Measurements from ENCODE around the gene EEF2KMT.
"Not testable (repeated sequence)": the region's sequence is repeated elsewhere in the genome, so short reads cannot be mapped to it uniquely, and the experiment has no call there.

The EEF2KMT gene, protein sequence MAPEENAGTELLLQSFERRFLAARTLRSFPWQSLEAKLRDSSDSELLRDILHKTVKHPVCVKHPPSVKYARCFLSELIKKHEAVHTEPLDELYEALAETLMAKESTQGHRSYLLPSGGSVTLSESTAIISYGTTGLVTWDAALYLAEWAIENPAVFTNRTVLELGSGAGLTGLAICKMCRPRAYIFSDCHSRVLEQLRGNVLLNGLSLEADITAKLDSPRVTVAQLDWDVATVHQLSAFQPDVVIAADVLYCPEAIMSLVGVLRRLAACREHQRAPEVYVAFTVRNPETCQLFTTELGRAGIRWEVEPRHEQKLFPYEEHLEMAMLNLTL

DNA sequence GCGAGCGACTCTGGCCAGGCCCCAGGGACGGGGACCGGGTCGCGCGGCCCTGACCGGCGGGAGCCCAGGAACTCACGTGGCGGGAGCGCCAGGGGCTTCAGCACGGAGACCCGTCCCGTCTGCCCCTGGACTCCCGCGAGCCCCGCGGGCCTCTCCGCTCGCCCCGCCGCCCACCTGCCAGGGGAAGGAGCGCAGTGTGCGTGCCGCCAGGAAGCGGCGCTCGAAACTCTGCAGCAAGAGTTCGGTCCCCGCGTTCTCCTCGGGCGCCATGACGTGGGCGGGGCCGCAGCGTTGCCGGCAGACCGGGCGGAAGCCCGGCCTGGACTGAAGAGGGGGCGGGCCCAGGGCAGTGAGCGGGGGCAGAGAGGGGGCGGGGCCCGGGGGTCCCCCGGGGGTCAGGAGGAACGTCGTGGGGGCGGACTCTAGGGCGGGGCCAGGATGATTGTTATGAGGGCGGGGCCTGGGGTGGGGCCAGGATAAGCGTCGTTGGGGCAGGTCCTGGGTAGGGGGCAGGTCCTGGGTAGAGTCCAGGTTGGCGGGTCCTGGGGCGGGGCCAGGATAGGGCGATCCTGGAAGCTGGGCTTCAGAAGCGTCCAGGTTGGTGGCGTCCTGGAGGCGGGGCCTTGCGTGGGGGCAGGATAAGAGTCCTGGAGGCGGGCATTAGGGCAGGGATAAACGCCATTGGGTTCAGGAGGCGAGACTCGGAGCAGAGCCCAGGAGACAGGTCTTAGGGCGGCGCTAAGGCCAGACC, at the start of gene EEF2KMT:
Gene EEF2KMT, minus strand, starts transcription at position 326 of the 751 bp plus-strand sequence. Its CDS starts 56 bp downstream, at position 270.
- peak; percentile 99 for DNase-seq (ENCODE audit: low spot score)

DNA sequence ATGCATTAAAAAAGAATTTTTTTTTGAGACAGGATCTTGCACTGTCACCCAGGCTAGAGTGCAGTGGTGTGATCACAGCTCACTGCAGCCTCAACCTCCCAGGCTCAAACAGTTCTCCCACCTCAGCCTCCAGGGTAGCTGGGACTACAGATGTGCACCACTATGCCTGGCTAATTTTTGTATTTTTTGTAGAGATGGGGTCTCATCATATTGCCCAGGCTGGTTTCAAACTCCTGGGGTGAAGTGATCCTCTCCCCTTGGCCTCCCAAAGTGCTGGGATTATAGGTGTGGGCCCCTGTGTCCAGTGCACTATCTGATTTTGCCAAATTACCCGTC, 47.0 kb upstream of the EEF2KMT start:
- DNase-seq (ENCODE audit: low spot score) = not testable (repeated sequence)

DNA sequence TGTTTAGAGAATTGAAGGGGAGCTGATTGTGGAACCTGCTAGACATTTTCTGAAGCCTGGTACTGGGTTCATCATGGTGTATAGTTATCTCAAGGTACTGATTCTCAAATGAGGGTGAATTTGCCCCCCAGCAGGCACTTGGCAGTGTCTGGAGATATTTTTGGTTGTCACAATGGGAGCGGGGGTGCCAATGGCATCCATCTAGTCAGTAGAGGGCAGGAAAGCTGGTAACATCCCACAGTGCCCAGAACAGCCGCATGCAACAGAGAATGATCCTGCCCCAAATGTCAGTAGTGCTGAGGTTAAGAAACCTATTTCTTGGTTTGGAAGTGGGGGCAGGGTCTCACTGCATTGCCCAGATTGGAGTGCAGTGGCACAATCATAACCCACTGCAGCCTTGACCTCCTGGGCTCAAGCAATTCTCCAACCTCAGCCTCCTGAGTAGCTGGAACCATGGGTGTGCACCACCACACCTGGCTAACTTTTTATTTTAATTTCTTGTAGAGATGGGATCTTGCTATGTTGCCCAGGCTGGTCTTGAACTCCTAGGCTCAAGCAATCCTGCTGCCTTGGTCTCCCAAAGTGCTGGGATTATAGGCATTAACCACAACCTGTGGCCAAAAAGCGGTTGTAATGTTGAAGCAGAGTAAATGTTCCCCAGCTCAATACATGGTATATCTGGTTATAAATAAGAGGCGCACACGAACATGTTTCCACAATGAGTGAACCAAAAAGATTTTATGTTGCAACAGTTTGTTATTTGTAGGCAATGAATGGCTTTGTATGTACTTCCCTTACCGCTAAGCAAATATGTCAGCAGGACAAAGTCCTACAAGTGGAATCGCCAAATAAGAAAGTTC, 46.4 kb upstream of the EEF2KMT start:
- no peak for DNase-seq (ENCODE audit: low spot score)

DNA sequence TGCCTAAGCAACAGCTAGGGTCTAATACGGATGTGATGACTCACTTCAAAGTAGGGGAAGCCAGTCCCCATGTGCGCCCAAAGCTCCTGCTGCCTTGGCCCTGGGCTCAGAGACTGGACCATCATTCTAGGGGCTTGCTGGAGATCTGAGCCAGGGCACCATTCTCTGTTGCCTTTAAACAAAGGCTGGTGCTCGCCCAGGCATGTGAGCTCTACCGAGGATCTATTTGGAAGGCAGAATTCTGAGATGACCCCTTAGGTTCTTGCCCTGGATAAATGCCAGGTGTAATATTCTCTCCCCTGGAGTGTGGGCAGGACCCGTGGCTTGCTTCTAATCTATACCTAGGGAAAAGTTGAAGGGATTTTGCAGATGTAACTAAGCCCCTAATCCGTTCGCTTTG, 42.6 kb upstream of the EEF2KMT start:
- not testable (repeated sequence) for DNase-seq (ENCODE audit: low spot score)

DNA sequence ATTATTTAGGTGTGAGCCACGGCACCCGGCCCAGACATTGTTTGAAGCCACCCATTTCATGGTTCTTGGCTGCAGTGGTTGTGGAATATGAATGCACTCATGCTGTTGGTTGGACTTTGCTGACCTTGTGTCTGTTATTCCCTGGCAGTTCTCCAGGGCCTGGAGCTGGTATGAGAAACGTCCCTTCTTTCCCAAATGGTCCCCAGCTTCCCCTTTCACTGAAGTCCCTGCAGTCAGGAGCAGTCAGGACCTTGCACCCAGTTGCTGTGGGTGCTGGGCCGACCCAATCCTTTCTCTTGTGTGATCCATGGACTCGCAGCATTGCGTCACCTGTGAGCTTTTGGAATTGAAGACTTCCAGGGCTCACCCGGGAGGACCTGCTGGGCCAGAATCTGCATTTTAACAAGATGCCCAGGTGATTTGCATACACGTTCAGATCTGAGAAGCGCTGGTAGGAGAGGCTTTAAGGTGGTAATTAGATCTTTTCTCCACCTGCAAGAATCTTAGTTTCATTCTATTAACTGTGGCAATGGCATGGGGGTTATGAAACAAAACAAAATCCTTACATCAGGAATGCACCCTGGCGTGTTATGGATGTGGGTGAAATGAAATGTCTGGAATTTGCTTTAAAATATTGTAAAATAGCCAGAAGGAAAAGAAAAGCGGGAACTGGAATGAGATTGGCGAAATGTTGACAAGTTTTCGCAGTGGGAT, 37.3 kb upstream of the EEF2KMT start:
- DNase-seq (ENCODE audit: low spot score) = not testable (repeated sequence)

DNA sequence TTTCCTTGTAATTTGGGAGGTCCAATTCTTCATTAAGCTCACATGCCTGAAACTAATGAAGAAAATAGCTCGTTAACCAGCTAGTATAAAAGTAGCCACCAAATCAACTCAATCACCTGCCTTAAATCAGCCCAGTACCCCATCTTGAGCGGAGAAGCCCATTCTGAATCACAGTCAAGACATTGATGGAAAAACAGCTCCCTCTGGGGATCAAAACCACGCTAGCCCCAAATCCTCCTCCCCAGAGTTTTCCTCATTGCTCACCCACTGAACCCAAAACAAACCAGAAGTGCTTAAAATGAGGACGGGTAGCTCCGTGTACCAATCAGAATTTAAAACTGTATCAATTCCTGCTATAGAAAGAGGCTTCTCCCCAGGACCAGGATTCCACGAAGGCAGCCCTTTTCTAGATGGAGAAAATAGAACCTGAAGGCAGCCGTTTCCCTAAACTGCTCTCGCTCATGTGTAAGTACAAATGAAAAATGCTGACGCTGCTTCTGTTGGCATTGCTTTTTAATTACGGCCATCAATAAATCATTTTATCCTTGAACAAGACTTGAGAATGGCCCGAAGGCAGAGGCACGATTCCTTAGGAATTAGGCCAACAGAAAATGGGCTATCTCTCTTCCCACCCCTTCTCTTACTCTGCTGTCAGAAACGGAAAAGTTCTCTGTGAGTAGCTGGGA, 35.5 kb upstream of the EEF2KMT start:
- not testable (repeated sequence) for DNase-seq (ENCODE audit: low spot score)

DNA sequence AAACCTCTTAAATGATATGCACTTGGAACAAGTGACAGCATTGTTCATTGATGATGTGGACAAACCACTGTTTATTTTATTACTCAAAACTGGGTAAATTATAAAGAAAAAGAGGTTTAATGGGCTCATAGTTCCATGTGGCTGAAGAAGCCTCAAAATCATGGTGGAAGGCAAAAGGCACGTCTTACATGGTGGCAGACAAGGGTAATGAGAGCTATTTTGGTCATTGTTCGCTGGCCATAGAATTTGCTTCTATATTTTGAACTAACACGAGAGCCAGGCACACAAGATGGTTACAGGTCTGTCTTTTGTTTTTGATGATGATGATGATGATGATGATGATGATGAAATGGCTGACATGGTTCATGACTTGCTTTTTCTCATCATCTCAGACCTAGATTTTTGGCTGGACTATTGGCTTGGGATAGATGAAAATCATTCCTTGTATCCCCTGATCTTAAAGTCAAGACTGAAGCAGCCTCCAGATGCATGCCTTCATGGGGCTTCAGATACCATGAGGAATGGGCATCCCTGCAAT, 33.9 kb upstream of the EEF2KMT start:
- not testable (repeated sequence) for DNase-seq (ENCODE audit: low spot score)

DNA sequence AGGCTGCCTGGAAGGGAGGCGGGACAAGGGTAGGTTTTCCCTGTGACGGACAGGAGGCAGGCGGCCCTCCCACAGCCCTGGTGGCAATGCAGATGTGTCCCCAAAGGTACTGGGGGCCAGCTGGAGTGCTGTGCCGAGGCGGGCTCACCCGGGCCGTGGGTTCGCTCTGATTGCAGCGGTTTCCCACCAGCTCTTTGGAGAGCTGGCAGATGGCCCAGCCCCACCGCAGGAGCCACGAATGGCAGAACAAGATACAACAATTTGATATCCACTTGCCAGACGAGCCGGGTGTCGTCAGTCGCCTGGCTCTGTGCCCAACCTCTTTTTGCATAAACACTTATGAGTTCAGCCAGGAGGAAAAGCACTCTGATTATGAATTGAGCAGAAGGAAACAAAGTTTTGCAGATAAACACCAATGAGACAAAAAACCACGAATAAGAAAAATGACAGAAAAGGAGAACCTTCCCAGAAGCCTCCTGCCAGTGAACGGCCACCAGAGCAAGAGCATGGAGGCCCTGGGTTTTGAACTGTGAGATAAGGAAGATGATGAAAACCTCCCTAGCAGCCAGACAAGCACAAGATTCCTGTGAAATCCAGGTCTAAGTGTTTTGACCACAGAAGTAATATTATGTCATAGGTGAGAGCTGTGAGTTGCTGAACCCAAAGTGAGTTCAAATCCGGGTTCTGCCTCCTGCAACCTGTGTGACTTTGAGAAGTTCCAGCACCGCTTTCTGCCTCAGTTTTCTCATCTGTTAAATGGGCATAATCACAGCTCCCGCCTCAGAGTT, 19.9 kb upstream of the EEF2KMT start:
- peak; percentile 71 for DNase-seq (ENCODE audit: low spot score)

DNA sequence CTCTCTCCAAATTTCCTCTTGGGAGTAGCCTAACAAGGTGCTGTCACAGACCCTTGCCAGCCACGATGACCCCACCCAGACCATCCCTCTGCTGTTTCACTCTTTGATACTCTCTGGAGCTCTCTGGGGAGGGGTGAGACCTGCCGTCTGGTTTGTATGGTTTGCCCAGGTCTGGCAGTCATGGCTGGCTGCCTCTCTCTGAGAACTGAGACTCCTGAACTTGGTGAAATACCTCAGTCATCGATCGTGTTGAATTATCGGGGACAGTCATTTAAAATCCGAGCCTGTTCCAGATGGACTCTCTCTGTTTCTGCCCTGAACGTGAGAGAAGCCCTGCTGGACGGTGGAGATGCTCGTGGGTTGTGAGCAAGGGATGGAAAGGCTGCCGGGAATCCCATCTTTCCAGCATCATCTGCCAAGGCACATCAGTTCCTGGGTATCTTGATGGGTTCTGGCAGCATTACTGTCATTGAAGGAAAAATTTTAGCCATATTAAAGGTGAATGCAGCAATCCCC, 19.2 kb upstream of the EEF2KMT start:
- DNase-seq (ENCODE audit: low spot score) = not testable (repeated sequence)

DNA sequence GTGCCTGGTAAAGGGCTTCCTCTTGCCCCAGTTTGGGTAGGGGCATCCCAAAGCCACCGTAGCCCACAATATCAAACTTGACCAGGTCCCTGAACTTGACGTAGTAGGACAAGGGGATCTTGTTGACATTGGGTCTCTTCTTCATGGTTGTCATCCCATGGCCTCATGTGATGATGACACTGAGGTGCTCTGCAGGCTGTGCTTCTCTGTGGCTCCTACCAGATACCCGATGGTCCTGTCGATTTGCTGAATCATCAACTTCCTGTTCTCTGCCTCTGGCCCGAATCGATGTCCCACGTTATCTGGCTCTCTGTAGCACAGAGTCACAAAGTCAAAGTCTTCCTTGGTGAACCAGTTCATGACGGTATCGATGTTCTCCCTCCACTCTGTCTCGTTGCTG, 13.3 kb upstream of the EEF2KMT start:
- not testable (repeated sequence) for DNase-seq (ENCODE audit: low spot score)

DNA sequence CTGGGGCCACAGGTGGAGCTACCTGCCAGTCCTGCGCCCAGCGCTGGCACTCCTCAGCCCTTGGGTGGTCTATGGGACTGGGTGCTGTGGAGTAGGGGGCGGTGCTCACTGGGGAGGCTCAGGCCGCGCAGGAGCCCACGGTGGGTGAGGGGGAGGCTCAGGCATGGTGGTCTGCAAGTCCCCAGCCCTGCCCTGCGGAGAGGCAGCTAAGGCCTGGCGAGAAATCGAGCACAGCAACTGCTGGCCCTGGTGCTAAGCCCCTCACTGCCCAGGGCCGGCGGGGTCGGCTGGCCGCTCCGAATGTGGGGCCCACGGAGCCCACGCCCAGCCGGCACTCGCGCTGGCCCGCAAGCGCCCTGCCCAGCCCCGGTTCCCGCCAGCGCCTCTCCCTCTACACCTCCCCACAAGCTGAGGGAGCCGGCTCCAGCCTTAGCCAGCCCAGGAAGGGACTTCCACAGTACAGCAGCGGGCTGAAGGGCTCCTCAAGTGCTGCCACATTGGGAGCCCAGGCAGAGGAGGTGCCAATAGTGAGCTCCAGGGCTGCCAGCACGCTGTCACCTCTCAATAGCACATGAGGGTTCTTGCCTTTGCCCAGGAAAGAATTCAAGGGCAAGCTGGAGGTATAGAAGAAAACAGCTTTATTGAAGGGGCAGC, 11.0 kb upstream of the EEF2KMT start:
- no peak for DNase-seq (ENCODE audit: low spot score)

DNA sequence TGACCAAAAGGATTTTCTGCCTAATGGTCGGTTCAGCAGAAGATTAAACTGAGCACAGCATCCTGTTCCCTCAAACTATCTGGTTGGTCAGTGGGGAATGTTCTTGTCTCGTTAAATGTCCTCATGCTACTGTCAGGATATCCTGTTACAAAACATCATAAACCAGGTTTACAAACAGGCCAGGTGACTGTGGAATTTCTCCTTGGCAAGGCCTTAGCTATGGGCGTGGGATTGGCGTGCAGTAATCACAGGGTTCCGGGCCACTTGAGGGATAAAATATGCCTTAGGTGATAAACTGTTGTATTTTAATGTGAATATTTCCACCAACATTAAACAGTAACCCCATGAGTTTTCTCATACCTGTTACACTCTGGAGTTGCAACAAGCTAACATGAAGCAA, 7.4 kb upstream of the EEF2KMT start:
- DNase-seq (ENCODE audit: low spot score) = not testable (repeated sequence)

DNA sequence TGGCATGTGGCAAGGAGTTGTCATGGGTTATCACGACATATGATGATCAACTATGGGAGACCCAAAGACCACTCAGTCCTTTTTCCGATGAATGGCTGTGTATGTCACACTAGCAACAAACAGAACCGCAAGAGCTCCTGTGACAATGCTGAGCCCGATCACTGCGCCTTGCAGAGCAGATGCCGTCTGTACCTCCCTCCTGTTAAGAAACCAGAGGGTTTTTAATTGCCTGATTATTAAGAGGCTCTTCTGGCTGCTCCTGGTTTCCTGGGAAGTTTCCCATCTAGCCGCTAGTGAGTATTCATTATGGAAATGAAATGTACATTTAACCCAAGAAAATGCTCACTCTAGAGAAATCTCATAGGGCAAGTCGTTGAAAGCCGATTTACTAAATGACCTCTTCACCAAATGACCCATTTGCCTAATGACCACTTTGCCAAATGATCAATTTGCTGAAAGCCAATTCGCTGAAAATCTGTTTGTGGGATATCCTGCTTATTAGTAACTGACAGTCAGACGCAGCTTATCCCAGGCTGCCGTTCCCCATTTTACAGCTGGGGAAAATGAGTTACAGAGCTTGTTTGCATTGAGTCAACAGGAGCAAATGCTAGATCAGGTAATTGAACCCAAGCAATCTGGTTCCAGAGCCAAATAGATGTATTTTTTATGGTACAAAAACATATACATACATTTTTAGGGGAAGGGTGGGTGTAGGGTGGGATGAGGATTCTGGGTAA, 5.9 kb upstream of the EEF2KMT start:
- DNase-seq (ENCODE audit: low spot score) = not testable (repeated sequence)

DNA sequence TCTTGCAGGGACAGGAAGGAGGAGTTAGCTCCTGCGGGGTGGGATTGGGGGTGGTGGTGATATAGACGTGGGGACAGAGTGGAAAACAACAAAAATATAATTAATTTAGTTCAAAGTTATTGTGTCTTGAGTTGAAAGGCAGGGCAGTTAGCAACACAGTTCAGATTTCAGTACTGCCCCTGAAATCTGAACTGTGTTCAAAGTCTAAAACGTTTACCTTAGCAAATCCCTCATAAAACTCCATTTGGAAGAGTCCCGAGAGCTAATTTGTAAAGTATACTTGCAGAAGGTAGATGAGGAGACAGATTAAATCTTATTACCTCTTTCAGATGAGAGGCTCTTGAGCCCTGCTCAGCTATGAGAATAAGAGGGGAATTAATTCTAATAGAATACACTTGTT, 1.6 kb upstream of the EEF2KMT start:
- not testable (repeated sequence) for DNase-seq (ENCODE audit: low spot score)

DNA sequence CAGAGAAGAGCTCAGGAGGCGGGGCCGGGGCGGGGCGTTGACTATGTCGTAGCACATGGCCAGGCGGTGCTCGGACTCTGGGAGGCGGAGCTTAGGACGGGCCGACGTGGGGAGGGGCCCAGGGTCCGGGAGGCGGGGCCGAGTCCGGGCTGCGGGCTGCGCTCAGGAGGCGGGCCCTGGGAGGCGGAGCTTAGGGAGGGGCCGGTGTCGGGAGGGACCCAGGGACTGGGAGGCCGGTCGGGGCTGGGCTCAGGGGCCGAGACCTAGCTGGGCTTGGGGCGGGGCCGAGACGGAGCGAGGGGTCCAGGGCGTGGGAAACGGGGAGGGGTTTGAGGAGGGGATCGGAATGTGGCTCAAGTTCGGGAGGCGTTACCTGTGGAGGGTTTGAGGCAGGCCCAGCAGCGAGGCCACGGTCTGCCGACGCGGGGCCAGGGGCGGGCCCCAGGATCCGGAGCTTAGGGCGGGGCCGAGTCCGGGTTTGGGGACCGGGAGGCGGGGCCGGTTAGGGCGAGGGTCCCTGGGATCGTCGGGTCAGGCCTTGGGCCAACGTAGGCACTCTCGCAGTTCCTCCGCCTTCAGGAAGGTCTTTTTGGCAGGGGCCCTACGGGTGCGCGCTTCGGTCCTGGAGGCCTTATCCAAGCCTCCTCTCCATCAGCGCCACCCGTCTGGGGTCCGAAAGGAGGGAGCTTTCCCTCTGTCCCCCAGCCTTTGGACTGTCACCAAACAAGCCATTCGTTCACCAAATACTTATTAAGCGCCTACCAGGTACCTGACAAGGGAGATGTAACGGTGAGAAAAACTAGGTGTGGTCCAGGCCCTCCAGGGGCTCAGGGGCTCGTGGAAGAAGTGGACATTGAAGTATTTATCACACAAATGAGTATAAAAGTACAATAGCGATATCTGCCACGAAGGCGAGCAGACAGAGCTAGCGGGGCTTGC, 895 bp upstream of the EEF2KMT start:
- peak; percentile 87 for DNase-seq (ENCODE audit: low spot score)

DNA sequence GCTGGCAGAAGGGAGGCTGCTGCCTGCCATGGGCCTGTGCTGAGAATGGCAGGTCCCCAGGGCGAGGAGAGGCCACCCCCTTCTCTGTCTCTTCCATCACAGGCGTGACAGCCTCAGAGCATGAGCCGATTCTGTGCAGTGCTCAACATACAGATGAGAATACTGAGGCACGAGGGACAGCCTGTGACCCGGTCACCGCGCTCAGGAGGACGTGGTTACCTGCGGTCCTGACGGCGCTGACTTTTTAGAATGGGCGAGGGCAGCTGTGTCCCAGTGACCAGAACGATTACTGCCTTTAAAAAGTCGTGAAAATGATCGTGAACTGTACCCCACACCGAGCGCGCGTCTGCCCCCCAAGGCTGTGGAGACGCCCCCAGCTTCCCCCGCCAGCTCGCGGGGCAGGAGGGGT, 530 bp downstream of the EEF2KMT start:
- DNase-seq (ENCODE audit: low spot score) = not testable (repeated sequence)

DNA sequence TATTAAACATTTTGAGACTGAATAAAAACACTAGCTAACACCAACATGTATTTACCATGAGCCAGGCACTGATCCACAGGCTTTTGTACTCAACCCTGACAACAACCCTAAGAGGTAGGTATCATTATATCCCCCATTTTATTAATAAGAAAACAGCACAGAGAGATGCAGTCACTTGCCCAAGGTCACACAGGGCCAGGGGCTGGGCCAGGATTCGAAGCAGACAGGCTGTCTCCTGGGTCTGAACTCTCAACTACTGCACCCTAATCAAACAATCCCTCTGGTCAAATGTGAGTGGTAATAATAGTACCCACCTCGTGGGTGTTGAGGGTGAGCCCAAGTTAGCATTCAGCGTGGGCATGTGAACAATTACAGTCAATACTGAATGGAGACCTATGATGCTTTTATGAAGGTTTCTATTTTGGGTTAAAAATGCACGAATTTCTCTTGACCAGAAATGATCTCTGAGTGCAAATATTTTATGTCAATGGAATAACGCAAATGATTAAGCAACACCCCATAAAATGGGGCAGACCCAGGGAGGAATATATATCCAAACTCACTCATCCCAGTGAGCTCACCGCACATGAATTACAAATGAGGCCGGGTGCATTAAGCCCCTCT, 1.0 kb downstream of the EEF2KMT start:
- DNase-seq (ENCODE audit: low spot score) = not testable (repeated sequence)
